ENCODE measurements around the gene CCDC195.

CCDC195 gene, protein sequence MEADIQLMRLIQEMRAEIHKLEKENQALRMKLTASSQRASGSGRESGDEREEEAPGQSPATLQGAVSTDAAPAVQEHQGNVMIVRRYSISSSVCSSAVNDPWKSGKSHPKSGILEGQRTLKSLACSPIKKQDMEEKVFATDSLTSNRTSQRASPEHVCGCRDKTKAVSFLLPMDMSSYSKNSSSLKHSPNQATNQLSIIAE

DNA sequence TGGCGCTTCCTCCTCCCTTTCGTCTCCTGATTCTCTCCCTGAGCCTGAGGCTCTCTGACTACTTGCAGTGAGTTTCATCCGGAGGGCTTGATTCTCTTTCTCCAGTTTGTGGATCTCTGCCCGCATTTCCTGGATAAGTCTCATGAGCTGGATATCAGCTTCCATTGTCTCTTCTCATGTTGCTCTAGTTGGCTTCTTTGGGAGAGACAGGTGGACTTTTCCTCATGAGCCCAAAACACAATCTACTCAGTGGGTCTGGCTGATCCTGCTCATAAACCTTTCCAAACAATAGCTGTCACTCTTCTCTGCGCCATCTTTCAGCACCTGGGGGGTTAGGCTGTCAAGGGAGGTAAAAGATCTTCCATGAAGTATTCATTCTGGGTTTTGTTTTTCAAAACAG, at the start of gene CCDC195:
Gene CCDC195 (minus strand): TSS at position 165 of the 400 bp plus-strand sequence. CDS start 0 bp downstream, at position 165.
- no peak for DNase-seq (ENCODE audit: low read depth)

GRCh38 chr2:224764565-224765236, 48.5 kb upstream of the CCDC195 start:
- DNase-seq (ENCODE audit: low read depth): no peak

DNA sequence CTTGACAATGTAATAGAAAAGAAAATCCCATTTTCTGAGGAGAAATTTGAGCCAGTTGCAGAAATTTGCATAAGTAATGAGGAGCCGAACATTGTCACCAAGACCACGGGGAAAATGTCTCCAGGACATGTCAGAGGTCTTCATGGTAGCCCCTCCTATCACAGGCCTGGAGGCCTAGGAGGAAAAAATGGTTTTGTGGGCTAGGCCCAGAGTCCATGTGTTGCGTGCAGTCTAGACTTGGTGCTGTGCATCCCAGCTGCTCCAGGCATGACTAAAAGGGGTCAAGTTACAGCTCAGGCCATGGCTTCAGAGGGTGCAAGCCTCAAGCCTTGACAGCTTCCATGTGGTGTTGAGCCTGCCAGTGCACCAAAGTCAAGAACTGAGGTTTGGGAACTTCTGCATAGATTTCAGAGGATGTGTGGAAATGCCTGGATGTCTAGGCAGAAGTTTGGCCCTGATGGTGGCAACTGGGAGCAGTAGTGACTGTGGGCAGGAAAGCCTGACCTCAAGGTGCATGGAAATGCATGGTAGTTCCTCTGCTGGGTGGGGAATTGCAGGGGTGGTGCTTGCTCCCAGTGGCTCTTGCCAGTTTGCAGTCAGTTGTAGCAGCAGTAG, 41.9 kb upstream of the CCDC195 start:
- DNase-seq (ENCODE audit: low read depth): no peak

- no peak for DNase-seq (ENCODE audit: low read depth)
These were observed 37.8 kb upstream of the CCDC195 start for GRCh38 chr2:224753743-224754540.

DNA sequence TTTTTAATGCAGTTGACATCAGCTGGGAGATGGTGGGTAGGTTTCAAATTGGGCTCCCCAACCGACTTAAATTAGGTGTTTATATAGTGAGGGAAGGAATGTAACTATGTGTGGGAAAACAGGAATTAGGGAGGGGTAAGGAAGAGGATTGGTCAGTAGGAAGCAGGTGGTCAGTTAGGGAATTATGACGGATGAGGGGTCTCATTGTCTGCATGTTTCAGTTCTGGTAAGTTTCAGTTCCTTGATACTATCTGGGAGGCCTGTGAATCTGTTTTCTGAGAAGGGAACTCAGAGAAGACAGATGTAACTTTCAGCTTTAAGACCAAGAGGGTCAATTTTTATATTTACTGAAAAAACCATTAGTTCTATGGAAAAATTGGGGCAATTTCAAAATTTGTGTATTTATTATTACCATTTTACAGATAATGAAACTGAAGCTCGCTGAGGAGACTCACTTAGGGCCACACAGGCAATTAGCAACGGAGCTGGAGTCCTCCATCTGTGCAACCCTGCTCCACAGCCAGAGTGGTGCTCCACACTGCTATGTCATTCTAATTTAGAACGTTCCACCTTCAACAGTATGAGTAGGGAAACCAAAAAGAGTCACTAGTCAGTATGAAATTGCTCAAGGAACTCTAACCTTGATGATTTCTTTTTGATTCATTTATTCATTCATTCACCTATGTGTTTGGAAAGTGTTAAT, 36.0 kb upstream of the CCDC195 start:
- no peak for DNase-seq (ENCODE audit: low read depth)

DNA sequence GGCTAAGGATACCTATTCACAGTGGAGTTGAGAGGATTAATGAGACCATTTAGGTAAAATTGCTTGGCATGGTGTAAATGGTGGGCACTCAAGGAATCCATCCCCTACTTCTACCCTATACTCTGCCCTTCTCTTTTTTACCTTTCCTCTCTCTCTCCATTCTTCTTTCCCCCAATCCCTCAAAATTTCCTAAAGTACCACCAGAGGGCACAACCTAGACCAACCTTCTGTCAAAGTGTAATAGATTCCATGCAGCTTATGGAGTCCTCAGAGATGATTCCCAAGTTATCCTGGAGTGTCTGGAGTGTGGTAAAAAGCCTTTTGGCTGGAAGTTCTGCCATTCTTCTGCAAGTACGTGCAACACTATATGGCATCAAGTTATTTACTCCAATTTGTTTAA, 33.0 kb upstream of the CCDC195 start:
- no peak for DNase-seq (ENCODE audit: low read depth)

GRCh38 chr2:224747765-224748164, 31.6 kb upstream of the CCDC195 start:
- DNase-seq (ENCODE audit: low read depth): no peak

- no peak for DNase-seq (ENCODE audit: low read depth)
These were observed 20.1 kb upstream of the CCDC195 start for GRCh38 chr2:224736227-224736626.

GRCh38 chr2:224734949-224735348, 18.8 kb upstream of the CCDC195 start:
- DNase-seq (ENCODE audit: low read depth): no peak

DNA sequence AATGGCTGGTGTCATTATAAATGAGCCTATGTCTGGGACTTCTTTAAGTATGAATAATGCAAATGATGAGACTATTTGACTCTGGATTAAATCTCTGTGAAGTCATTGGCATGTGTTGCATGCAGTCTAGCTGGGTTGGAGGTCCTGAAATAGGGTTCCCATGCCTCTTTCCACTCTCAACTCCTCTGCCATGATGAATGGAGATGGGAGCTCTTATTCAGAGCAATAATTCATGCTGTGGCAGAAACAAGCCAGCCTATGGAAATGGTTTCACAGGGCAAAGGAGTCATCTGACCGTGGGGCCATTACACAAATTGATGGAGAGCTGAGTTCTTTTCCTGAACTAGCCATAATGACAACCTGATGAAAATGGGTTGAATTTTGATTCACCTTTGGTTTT, 15.5 kb upstream of the CCDC195 start:
- DNase-seq (ENCODE audit: low read depth): no peak

DNA sequence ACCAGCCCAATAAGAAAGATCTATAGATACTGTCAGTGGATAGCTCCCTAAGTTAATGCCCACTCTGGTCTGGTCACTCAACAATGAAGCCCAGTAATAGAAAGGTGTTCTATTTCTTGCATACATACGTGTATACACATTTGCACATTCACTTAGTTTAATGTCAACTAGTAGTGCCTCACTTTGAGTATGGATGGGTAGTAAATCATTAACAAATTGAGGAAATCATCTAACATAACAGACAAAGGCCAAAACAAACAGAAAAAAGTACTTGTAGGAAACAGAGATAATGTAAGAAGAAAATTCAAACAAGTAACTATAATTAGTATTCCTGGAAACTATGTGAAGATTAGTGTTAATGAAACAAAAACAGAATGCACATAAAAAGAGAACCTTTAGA, 13.3 kb upstream of the CCDC195 start:
- no peak for DNase-seq (ENCODE audit: low read depth)

- DNase-seq (ENCODE audit: low read depth): no peak
These were observed 8.2 kb upstream of the CCDC195 start for GRCh38 chr2:224724331-224724730.

DNA sequence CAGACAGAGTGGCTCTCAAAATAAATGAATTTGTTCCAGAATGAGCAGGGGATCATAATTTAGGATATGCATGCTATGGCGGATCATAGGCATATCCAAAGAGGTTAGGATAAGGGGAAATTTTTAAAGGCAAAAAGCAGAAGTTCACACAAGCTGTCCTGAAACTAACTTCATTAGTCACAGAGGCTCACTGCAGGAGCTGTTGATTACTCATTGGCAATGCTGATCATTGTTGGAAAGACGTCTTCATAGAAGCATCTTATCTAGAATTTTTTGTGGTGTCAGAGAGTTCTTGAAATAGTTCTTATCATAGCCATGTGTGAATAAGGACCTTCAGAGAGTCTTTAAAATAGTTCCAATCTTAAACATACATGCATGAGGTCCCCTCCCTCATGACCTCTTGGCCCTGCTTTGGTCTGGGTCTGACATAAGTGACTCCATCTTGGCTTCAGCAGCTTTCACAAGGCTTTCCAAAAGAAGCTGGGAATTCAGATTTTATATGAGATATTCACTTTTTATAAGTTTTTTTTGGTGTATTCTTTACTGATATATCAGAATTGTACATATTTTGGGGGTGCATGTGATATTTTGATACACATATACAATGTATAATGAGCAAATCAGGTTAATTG, 7.5 kb upstream of the CCDC195 start:
- no peak for DNase-seq (ENCODE audit: low read depth)

- DNase-seq (ENCODE audit: low read depth): no peak
These were observed 6.6 kb upstream of the CCDC195 start for GRCh38 chr2:224722770-224723169.

GRCh38 chr2:224722250-224722649, 6.1 kb upstream of the CCDC195 start:
- no peak for DNase-seq (ENCODE audit: low read depth)

- DNase-seq (ENCODE audit: low read depth): no peak
These were observed 756 bp upstream of the CCDC195 start for GRCh38 chr2:224716921-224717320.

DNA sequence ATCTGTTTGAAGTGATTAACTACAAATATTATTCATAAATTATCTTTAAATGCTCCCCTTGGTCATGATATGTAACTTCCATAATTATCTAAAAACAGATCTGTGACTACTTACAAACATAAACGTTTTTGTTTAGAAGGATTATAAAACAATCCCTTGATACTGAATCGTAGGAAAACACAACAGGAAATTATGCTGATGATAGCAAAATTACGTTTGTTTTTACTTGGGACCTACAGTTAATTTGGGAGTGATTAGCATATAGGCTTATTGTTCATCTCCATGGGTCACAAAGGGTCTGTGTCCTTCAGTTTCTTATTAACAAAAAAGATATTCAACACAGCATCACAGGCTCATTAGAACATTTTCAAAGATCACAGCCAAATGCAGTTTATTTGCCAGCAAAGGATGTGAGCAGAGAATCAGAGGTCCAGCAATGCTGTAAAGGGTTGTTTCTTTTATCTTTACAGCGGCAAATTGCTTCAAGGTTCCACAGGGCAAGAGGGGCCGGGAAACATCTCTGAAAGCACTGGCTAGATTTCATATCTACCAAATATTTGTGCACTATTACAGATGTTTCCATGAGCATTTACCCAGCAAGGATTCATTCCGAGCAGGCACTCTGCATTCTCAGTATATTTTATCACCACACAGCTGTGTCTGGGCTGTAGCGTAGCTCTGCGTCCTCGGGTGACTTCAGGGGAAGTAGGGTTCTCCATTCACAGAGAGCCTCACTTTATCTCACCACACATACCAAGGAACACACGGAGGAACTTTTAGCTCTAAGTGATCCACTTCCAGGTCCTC, 4.1 kb downstream of the CCDC195 start:
- no peak for DNase-seq (ENCODE audit: low read depth)

- DNase-seq (ENCODE audit: low read depth): no peak
These were observed 4.8 kb downstream of the CCDC195 start for GRCh38 chr2:224711381-224711780.

GRCh38 chr2:224709301-224709700, 6.9 kb downstream of the CCDC195 start:
- no peak for DNase-seq (ENCODE audit: low read depth)

DNA sequence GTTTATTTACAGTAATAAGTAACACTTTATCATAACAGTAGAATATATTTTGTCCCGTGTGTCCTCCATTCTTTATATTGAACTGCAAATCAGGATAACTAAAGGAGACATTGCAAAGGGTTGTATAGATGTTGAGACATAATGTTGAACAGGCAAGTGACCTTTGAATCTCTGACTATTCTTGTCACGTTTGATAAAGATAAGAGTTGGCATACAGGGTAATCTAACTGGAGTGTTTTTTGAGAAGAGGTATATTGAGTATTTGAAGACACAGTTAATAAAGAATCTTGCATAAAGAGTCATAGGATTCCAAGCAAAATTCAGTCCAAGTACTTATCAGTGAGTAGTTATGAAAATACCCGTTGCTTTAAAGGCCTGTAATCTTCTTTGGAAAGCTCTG, 21.7 kb downstream of the CCDC195 start:
- no peak for DNase-seq (ENCODE audit: low read depth)

GRCh38 chr2:224691563-224691962, 24.6 kb downstream of the CCDC195 start:
- DNase-seq (ENCODE audit: low read depth): no peak
